HUES6 (cell line): ENCODE measurements around the gene COMMD4.
"Not testable (repeated sequence)": the region's sequence is repeated elsewhere in the genome, so short reads cannot be mapped to it uniquely, and the experiment has no call there.

Experiments used
- H3K27ac ChIP-seq: 2 replicates; pipeline ENCODE4 v1.7.0; 2013; ENCODE audit warnings: low read depth, mild to moderate bottlenecking, low read length, inconsistent platforms
- H3K27me3 ChIP-seq: 2 replicates; pipeline ENCODE4 v1.6.1; 2013; ENCODE audit warnings: low read length; ENCODE audit not compliant: control insufficient read depth, insufficient read depth
- H3K36me3 ChIP-seq: 2 replicates; pipeline ENCODE4 v1.6.1; 2013; ENCODE audit warnings: low read length; ENCODE audit not compliant: control insufficient read depth, insufficient read depth
- H3K4me1 ChIP-seq: 2 replicates; pipeline ENCODE4 v1.6.1; 2013; ENCODE audit warnings: low read length; ENCODE audit not compliant: control insufficient read depth, insufficient read depth
- H3K4me3 ChIP-seq: 2 replicates; pipeline ENCODE4 v1.5.1; 2013; ENCODE audit warnings: low read depth, low read length
- H3K9ac ChIP-seq: one replicate; pipeline ENCODE4 v1.6.1; 2013; ENCODE audit warnings: mild to moderate bottlenecking, low read length
- H3K9me3 ChIP-seq: 2 replicates; pipeline ENCODE4 v1.6.1; 2013; ENCODE audit warnings: low read depth, low read length; ENCODE audit not compliant: control insufficient read depth, insufficient read depth

COMMD4 gene

GRCh38 chr15:75367006-75367405 lies 31.1 kb downstream of the COMMD4 start:
- H3K4me1 ChIP-seq: peaks cover 8% of the 10 kb centered on the region; the same call in 1 of the 2 replicates
- H3K9ac ChIP-seq: no peak overlapping the region
- H3K9me3 ChIP-seq: no peaks in the 10 kb centered on the region
- H3K36me3 ChIP-seq: peaks cover 66% of the 10 kb centered on the region
- H3K4me3 ChIP-seq: no peak overlapping the region
- H3K27ac ChIP-seq: no peak overlapping the region
- no peaks in the 10 kb centered on the region for H3K27me3 ChIP-seq

- Histone ChIP-seq H3K36me3 (peaks cover 66% of the 10 kb centered on the region), H3K4me1 (peaks cover 8% of the 10 kb centered on the region; the same call in 1 of the 2 replicates), H3K27me3 (no peaks in the 10 kb centered on the region), H3K27ac (no peak overlapping the region), H3K9ac (no peak overlapping the region), H3K9me3 (no peaks in the 10 kb centered on the region), H3K4me3 (peak overlapping the region; percentile 75)
These were observed 31.6 kb downstream of the COMMD4 start for GRCh38 chr15:75367406-75367912.

GRCh38 chr15:75367913-75368688 lies 32.2 kb downstream of the COMMD4 start, which contains the start of gene MAN2C1:
TSS of gene MAN2C1 (minus strand) at chr15:75368607. CDS start at chr15:75368583, 24 bp downstream.
- H3K27ac ChIP-seq: peak within 1 kb of the TSS; percentile 93
- no peaks in the 10 kb centered on the region for H3K9me3 ChIP-seq
- H3K27me3 ChIP-seq: no peaks in the 10 kb centered on the region
- peak within 1 kb of the TSS; percentile 92 for H3K9ac ChIP-seq
- peak within 1 kb of the TSS; percentile 75 for H3K4me3 ChIP-seq
- peaks cover 8% of the 10 kb centered on the region; the same call in 1 of the 2 replicates for H3K4me1 ChIP-seq
- peaks cover 67% of the 10 kb centered on the region for H3K36me3 ChIP-seq

- Histone ChIP-seq H3K27ac (peak overlapping the region; percentile 93), H3K36me3 (peaks cover 70% of the 10 kb centered on the region), H3K27me3 (no peaks in the 10 kb centered on the region), H3K4me3 (peak overlapping the region; percentile 75), H3K9me3 (no peaks in the 10 kb centered on the region), H3K9ac (peak overlapping the region; percentile 92), H3K4me1 (peaks cover 8% of the 10 kb centered on the region; the same call in 1 of the 2 replicates)
These were observed 32.9 kb downstream of the COMMD4 start for GRCh38 chr15:75368689-75369239.

- Histone ChIP-seq H3K27me3 (no peaks in the 10 kb centered on the region), H3K36me3 (peaks cover 70% of the 10 kb centered on the region), H3K9ac (peak overlapping the region; percentile 10), H3K4me3 (peak overlapping the region; percentile 75; the same call in 1 of the 2 replicates), H3K4me1 (peaks cover 8% of the 10 kb centered on the region; the same call in 1 of the 2 replicates), H3K27ac (no peak overlapping the region), H3K9me3 (no peaks in the 10 kb centered on the region)
These were observed 34.2 kb downstream of the COMMD4 start for GRCh38 chr15:75369897-75370581.

- Histone ChIP-seq H3K9ac (peak overlapping the region; percentile 15), H3K27me3 (no peaks in the 10 kb centered on the region), H3K4me1 (peaks cover 8% of the 10 kb centered on the region; the same call in 1 of the 2 replicates), H3K4me3 (no peak overlapping the region), H3K9me3 (no peaks in the 10 kb centered on the region), H3K27ac (no peak overlapping the region), H3K36me3 (peaks cover 71% of the 10 kb centered on the region)
These were observed 35.6 kb downstream of the COMMD4 start for GRCh38 chr15:75371486-75371885.

- peaks cover 8% of the 10 kb centered on the region; the same call in 1 of the 2 replicates for H3K4me1 ChIP-seq
- no peaks in the 10 kb centered on the region for H3K27me3 ChIP-seq
- H3K4me3 ChIP-seq: no peak overlapping the region
- H3K9ac ChIP-seq: peak overlapping the region; percentile 15
- peaks cover 71% of the 10 kb centered on the region for H3K36me3 ChIP-seq
- H3K27ac ChIP-seq: no peak overlapping the region
- H3K9me3 ChIP-seq: no peaks in the 10 kb centered on the region
These were observed 36.2 kb downstream of the COMMD4 start for GRCh38 chr15:75371901-75372688.

GRCh38 chr15:75380773-75381172 lies 44.9 kb downstream of the COMMD4 start:
- H3K27ac ChIP-seq: no peak overlapping the region
- H3K9ac ChIP-seq: no peak overlapping the region
- peaks cover 97% of the 10 kb centered on the region for H3K36me3 ChIP-seq
- no peaks in the 10 kb centered on the region for H3K4me1 ChIP-seq
- H3K27me3 ChIP-seq: no peaks in the 10 kb centered on the region
- H3K4me3 ChIP-seq: no peak overlapping the region
- no peaks in the 10 kb centered on the region for H3K9me3 ChIP-seq

- peaks cover 98% of the 10 kb centered on the region for H3K36me3 ChIP-seq
These were observed 48.1 kb downstream of the COMMD4 start for GRCh38 chr15:75383986-75384385.

More at GRCh38 chr15:75383986-75384385, 48.1 kb downstream of the COMMD4 start:
- not testable (repeated sequence) for H3K9me3 ChIP-seq, H3K27ac ChIP-seq, H3K4me3 ChIP-seq, H3K27me3 ChIP-seq, H3K4me1 ChIP-seq, H3K9ac ChIP-seq
